NCI-H1436 (cell line): Measurements from ENCODE around the gene ATP11C.
"Not testable (repeated sequence)": the region's sequence is repeated elsewhere in the genome, so short reads cannot be mapped to it uniquely, and the experiment has no call there.

Experiments
- DNase-seq: peaks from one replicate; lab custom pipeline; 2025; lab: John Stamatoyannopoulos, UW

The ATP11C gene

DNA sequence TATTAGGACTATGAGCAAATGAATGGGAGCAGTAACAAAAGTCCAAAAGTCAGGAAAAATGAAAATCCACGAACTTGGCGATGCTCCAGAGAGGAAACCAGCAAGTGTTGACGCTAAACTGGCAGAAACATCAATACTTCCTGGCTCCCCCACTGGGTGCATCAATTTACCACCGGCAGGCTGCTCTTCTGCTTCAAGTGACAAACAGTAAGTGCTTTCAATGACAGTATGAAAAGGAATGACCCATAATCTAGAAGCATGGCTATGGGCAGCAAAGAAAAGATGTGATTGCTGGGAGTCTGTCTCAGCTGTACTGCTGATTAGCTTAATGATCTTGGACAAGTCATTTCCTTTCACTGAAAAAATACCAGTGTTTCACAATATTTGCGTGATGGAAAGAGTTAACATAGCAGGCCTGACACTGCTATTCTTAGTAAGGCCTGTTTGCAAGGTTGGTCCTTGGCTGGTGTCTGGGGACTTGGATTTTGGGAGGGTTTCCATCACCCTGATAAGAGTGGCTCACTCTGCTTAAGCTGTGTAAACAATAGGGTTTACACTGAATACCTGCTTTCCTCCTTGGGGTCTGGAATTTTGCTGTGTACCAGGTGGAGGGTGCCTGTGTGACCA lies 8.7 kb downstream of the ATP11C start:
- no peak for DNase-seq

DNA sequence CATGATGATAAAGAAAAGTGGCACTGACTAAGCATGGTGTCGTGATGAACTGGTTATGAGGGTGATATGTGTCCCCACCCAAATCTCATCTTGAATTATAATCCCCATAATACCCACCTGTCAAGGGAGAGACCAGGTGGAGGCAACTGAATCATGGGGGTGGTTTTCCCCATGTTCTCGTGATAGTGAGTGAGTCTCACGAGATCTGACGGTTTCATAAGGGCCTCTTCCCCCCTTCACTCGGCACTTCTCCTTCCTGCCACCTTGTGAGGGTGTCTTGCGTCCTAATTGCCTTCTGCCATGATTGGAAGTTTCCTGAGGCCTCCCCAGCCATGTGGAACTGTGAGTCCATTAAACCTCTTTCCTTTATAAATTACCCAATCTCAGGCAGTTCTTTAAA lies 11.7 kb downstream of the ATP11C start:
- not testable (repeated sequence) for DNase-seq

DNA sequence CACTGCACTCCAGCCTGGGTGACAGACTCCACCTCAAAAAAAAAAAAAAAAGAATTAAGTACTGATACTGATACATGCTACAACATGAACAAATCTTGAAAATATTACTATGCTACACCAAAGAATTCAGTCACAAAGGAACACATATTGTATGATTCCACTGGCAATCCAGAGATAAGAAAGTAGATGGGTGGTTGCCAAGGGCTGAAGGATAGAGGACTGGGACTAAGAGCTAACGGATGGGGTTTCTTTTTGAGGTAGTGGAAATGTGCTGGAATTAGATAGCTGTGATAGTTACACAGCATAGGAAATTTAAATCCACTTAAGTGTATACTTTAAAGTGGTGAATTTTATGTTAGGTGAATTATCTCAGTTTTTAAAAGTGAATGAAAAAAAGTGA lies 12.5 kb downstream of the ATP11C start:
- DNase-seq: no peak

DNA sequence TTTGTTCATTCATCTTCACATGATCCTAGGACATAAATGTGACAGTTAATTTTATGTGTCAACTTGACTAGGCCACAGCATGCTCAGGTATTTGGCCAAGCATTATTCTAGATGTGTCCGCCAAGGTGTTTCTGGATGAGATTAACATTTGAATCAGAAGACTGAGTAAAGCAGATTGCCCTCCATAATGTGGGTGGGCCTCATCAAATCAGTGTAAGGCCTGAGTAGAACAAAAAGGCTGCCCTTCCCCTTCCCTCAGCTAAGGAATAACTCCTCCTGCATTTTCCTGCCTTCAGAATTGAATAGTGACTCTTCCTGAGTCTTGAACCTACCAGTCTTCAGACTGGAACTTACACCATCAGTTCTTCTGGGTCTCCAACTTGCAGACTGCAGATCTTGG lies 18.4 kb downstream of the ATP11C start:
- DNase-seq: no peak

DNA sequence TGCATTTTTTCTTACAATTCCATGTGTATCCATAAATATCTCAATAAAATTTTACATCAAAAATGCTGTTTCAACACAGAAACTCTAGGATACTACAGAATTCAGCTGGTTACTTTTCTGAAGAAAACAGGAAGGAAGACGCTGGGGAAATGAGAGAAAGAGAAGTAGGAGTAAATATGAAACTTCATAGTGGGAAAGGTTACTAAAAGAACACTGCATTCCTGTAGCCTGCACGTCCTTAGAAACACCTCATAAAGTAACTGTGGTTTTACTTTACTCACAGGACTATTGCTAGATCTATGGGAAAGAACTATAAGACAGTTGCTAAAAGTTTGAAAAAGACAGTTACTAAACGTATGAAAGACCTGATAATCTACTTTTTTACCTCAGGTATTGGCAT lies 23.1 kb downstream of the ATP11C start:
- DNase-seq: no peak

- DNase-seq: no peak
Measured at GRCh38 chrX:139907078-139907477, 25.8 kb downstream of the ATP11C start.

DNA sequence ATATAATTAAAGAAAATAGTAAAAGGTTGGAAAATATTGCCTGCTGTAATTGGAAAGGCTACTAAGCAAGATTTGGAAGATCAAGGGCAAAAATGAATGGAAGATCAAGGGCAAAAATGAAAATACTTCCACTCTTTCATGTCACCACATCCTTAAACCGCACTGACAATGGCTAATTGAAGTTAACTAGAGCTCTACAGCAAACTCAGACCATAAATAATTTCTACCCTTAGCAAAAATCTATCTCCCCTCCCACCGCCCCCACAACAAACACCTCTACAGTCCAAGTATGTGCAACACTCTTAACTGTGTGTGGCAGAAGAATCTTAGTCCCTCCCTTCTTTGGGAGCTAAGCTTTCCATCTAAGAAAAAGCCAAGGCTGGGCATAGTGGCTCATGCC lies 27.1 kb downstream of the ATP11C start:
- DNase-seq: no peak

GRCh38 chrX:139905051-139905450 lies 27.8 kb downstream of the ATP11C start:
- DNase-seq: no peak

DNA sequence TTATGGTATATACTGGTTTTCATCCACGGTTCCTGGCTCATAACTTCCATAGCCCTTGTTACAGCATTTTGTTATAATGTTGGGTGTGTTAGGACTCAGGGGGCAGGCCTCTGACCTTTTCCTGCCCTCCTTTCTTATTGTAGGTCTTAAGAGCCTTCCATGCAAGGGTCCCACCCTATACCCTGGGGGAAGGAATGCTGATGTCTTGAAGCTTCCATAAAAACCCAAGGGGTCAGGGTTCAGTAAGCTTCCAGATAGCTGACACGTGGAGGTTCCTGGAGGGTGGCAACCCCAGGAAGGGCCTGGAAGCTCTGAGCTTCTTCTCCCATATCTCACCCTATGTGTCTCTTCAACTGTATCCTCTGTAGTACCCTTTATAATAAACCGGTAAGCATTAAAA lies 29.6 kb downstream of the ATP11C start:
- DNase-seq: no peak

DNA sequence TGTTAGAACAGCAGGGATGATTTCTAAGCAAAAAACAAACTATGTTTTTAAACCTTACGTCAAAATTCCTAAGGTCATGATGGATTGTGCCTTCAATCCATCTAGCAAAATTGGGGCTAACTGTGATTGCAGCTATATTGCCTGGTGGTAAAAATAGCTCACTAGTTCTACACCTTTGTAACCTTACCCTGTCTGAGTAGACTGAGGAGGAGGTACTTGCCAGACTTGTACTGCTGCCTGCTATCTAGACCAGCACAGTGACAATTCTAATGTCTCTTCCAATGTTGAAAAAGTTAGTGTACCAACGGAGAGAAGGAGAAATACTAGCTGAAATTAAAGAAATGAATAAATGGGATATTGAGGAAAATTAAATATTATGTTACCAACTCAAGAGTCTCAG lies 30.3 kb downstream of the ATP11C start:
- no peak for DNase-seq

- DNase-seq: no peak
Measured at GRCh38 chrX:139898334-139898733, 34.5 kb downstream of the ATP11C start.

DNA sequence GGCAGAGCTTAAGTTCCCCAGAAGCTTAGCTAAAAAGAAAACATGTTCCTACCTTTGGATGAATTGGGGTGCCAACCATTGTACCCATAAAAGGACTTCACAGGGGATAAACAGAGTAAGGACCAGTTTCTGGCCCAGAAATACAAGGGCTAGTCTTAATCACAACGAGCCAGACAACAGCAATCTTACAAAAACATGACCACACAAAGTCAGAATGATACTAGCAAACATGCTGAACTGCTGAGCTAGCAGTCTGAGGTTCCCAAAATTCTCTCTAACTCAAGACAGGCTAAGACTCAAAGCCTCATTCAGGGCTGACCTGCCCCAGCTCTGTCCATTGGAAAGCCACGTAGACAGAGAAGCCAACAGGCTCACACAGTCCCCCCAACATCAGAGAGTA lies 40.3 kb downstream of the ATP11C start:
- no peak for DNase-seq

- no peak for DNase-seq
Measured at GRCh38 chrX:139890991-139891700, 41.7 kb downstream of the ATP11C start.

GRCh38 chrX:139889760-139890159 lies 43.1 kb downstream of the ATP11C start:
- peak; percentile 3 for DNase-seq

GRCh38 chrX:139883984-139884383 lies 48.9 kb downstream of the ATP11C start:
- no peak for DNase-seq

GRCh38 chrX:139882299-139882698 lies 50.6 kb downstream of the ATP11C start:
- no peak for DNase-seq

- no peak for DNase-seq
Measured at GRCh38 chrX:139881572-139881971, 51.3 kb downstream of the ATP11C start.

GRCh38 chrX:139881130-139881529 lies 51.7 kb downstream of the ATP11C start:
- no peak for DNase-seq

DNA sequence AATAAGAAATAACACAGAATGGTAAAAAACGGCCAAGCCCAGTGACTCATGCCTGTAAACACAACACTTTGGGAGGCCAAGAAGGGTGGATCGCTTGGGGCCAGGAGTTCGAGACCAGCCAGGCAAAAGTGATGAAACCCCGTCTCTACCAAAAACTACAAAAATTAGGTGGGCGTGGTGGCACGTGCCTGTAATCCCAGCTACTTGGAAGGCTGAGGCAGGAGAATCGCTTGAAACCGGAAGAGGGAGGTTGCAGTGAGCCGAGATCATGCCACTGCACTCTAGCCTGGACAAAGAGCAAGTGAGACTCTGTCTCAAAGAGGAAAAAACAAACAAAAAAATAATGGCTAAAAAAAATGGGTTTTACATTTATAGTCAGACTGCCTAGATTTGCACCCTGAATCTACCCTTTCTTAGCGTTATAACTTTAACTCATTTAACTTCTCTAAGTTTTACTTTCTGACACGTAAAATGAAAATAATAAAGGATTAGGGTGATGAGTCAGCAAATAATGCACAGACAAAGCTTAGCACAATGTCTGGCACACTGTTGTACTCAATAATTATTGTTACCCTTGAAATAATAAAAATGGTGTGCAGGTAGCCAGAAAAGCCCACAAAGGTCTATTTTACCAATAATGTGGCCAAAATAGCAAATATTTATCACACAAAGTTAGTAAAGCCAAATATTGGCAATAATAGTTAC lies 55.0 kb downstream of the ATP11C start:
- no peak for DNase-seq

DNA sequence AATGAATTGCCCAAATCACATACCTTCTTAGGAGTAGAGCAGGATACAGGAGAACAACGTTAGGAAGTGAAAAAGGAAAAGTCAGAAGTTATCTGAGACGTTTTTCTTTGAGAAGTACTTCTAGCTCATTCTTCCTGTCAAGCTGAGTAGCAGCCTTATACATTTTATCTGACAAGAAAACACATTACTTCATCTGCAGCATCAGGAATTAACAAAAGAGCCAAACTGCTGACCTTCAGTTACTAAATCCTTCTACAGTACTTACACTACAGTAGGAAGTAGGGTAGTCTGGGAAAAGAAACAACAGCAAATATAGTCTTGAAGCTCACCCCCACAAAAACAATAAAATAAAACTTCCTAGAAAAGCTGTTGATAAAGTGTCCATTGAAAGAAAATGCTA lies 57.0 kb downstream of the ATP11C start:
- DNase-seq: no peak

GRCh38 chrX:139869796-139870195 lies 63.1 kb downstream of the ATP11C start:
- DNase-seq: no peak

GRCh38 chrX:139864640-139865039 lies 68.2 kb downstream of the ATP11C start:
- DNase-seq: no peak

DNA sequence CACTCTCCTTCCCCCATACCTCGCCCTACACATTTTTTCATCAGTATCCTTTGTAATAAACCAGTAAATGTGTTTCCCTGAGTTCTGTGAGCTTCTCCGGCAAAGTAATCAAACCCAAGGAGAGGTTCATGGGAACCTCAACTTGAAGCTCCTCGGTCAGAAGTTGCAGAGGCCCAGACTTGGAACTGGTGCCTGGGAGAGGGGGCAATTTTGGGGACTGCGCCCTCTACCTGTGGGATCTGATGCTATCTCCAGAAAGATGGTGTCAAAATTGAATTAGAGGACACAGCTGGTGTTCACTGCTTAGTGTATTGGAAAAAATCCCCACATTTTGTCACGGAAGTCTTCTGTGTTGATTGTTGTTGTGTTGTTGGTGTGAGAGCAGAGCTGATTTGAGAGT lies 70.6 kb downstream of the ATP11C start:
- no peak for DNase-seq
